ENCODE data around the gene CUEDC1. TPM values are rescaled to one million over a fixed set of nuclear protein-coding genes. Genes with fewer than 3 reads are reported as not detected.
A peak's percentile ranks its signal among the peaks of the same experiment; 100 is the strongest.

CUEDC1 gene
- total and polyA plus RNA-seq, 2 experiments from 2014 or later = 11.6 to 23.3 TPM

GRCh38 chr17:57898487-57899311 is 56.5 kb downstream of the CUEDC1 start:
- WGBS (ENCODE audit: low lambda C conversion rate, missing lambda C conversion rate) = 56% methylated on average over 9 of the region's 9 CpGs
- peaks cover 44% of the 10 kb centered on the region for H3K79me2 ChIP-seq

GRCh38 chr17:57895382-57896060 is 59.7 kb downstream of the CUEDC1 start:
- H3K4me3 ChIP-seq = no peak overlapping the region
- H3K36me3 ChIP-seq (replicated peaks; ENCODE audit: insufficient read depth, low read depth) = no peaks in the 10 kb centered on the region
- no peak overlapping the region for H3K27ac ChIP-seq
- H2AFZ ChIP-seq = no peak overlapping the region
- TF ChIP-seq EZH2 (IDR thresholded peaks at IDR 0.05; ENCODE audit: borderline replicate concordance) (no peak), CTCF (IDR thresholded peaks at IDR 0.05; ENCODE audit: poor library complexity) (no peak), EZH2phosphoT487 (IDR thresholded peaks at IDR 0.05; ENCODE audit: low read depth, severe bottlenecking, unreplicated experiment) (no peak)
- no peaks in the 10 kb centered on the region for H4K20me1 ChIP-seq (ENCODE audit: insufficient read depth, poor library complexity, severe bottlenecking)
- H3K9me3 ChIP-seq (ENCODE audit: low read depth) = no peaks in the 10 kb centered on the region
- H3K9me2 ChIP-seq (replicated peaks; ENCODE audit: insufficient read depth) = no peaks in the 10 kb centered on the region
- DNase-seq (ENCODE audit: low spot score) = no peak
- 89% methylated on average over 8 of the region's 8 CpGs for WGBS (ENCODE audit: low lambda C conversion rate, missing lambda C conversion rate)
- peaks cover 48% of the 10 kb centered on the region for H3K4me1 ChIP-seq (ENCODE audit: insufficient read depth)
- H3K27me3 ChIP-seq = no peaks in the 10 kb centered on the region
- no peak overlapping the region for H3K4me2 ChIP-seq
- peaks cover 45% of the 10 kb centered on the region for H3K79me2 ChIP-seq

More at GRCh38 chr17:57898487-57899311, 56.5 kb downstream of the CUEDC1 start:
- Histone ChIP-seq H4K20me1 (ENCODE audit: insufficient read depth, poor library complexity, severe bottlenecking) (no peaks in the 10 kb centered on the region), H2AFZ (no peak overlapping the region), H3K4me1 (ENCODE audit: insufficient read depth) (peaks cover 41% of the 10 kb centered on the region), H3K27me3 (no peaks in the 10 kb centered on the region), H3K9me3 (ENCODE audit: low read depth) (no peaks in the 10 kb centered on the region), H3K27ac (peak overlapping the region; percentile 83), H3K4me2 (peak overlapping the region; percentile 31), H3K4me3 (no peak overlapping the region), H3K36me3 (replicated peaks; ENCODE audit: insufficient read depth, low read depth) (no peaks in the 10 kb centered on the region), H3K9me2 (replicated peaks; ENCODE audit: insufficient read depth) (no peaks in the 10 kb centered on the region)
- DNase-seq (ENCODE audit: low spot score) = peak; percentile 68
- no peak for TF ChIP-seq CTCF (IDR thresholded peaks at IDR 0.05; ENCODE audit: poor library complexity)
- no peak for TF ChIP-seq EZH2phosphoT487 (IDR thresholded peaks at IDR 0.05; ENCODE audit: low read depth, severe bottlenecking, unreplicated experiment)
- TF ChIP-seq EZH2 (IDR thresholded peaks at IDR 0.05; ENCODE audit: borderline replicate concordance) = no peak

- Histone ChIP-seq H3K4me1 (ENCODE audit: insufficient read depth) (peaks cover 48% of the 10 kb centered on the region), H3K27ac (no peak overlapping the region), H3K9me3 (ENCODE audit: low read depth) (no peaks in the 10 kb centered on the region), H3K27me3 (no peaks in the 10 kb centered on the region), H3K9me2 (replicated peaks; ENCODE audit: insufficient read depth) (no peaks in the 10 kb centered on the region), H3K79me2 (peaks cover 44% of the 10 kb centered on the region), H3K4me2 (no peak overlapping the region), H3K36me3 (replicated peaks; ENCODE audit: insufficient read depth, low read depth) (no peaks in the 10 kb centered on the region), H2AFZ (no peak overlapping the region), H3K4me3 (no peak overlapping the region), H4K20me1 (ENCODE audit: insufficient read depth, poor library complexity, severe bottlenecking) (no peaks in the 10 kb centered on the region)
- TF ChIP-seq EZH2 (IDR thresholded peaks at IDR 0.05; ENCODE audit: borderline replicate concordance) = no peak
- no peak for TF ChIP-seq EZH2phosphoT487 (IDR thresholded peaks at IDR 0.05; ENCODE audit: low read depth, severe bottlenecking, unreplicated experiment)
- TF ChIP-seq CTCF (IDR thresholded peaks at IDR 0.05; ENCODE audit: poor library complexity) = no peak
- WGBS (ENCODE audit: low lambda C conversion rate, missing lambda C conversion rate) = 89% methylated on average over 1 of the region's 1 CpG
- DNase-seq (ENCODE audit: low spot score) = no peak
Measured at GRCh38 chr17:57894848-57895247, 60.4 kb downstream of the CUEDC1 start.

All from hepatocyte (in vitro differentiated cells).